HG03025 (cell line): ENCODE measurements around the gene FLVCR1.
"Not testable (repeated sequence)": the region's sequence is repeated elsewhere in the genome, so short reads cannot be mapped to it uniquely, and the experiment has no call there.

Experiments used
- ATAC-seq: cut with Tn5 transposase; IDR thresholded peaks from one replicate; pipeline ENCODE4 v1.9.1; 2021; ENCODE audit warnings: mild to moderate bottlenecking, moderate library complexity; ENCODE audit not compliant: unreplicated experiment, low FRiP score

Gene FLVCR1

DNA sequence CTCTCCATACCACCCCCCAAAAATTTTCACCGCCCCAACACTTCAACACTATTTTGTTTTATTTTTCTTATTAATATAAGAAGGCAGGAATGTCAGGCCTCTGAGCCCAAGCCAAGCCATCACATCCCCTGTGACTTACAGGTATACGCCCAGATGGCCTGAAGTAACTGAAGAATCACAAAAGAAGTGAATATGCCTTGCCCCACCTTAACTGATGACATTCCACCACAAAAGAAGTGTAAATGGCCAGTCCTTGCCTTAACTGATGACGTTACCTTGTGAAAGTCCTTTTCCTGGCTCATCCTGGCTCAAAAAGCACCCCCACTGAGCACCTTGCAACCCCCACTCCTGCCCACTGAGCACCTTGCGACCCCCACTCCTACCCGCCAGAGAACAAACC lies 56.0 kb downstream of the FLVCR1 start:
- not testable (repeated sequence) for ATAC-seq

DNA sequence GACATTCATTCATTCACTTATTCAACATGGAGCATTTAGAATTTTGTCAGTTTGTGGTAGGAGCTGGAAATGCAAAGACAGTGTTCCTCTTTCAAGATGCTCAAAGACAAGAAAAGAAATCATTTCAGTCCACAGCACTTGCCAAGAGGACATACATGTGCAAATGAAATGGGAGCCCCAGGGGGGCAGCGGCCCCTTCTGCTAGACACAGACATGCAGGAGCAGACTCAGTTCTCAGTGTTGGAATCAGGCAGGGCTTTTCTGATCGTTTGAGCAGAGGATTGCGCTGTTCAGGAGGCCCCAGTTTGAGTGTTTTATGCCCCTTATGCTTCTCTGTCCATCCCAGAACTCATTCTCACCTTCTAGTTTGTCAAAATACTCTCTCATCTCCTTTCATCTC lies 56.7 kb downstream of the FLVCR1 start:
- no peak for ATAC-seq

DNA sequence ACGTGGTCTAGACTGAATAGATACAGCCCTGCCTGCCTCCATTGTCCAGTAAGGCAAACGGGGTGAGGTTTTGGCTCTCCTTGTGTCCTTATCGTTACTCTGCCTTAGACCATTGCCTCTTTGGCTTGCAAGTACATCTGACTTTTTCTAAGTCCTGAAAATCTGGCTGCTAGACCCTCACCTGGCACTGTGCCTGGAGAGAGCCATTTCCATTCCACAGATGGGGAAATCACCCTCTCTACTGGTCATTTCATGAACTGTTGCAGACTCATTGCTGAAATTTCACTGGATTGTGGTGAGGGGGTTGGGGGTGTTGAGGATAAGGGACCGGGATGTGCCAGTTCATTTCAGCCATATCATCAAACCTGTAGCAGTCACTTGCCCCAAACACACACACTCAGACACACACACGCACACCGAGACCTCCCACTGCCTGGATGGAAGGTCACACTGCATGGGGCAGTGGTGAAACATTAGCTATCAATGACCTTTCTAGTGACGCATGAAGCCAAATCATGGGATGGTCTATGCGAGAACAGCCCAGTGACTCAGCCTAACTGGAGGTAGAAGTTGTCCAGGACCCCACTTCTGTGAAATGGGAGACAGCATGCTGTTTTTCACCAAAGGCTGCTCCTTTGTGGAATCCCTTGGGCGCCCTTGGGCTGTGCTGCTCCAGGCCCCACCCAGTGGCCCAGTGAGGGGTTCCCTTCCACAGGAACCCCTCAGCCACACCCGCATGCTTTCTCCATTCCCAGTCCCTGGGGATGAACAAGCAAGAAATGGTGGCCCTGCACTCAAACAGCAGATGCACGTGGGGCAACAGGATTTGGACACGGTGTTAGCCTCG lies 57.4 kb downstream of the FLVCR1 start:
- ATAC-seq: no peak

DNA sequence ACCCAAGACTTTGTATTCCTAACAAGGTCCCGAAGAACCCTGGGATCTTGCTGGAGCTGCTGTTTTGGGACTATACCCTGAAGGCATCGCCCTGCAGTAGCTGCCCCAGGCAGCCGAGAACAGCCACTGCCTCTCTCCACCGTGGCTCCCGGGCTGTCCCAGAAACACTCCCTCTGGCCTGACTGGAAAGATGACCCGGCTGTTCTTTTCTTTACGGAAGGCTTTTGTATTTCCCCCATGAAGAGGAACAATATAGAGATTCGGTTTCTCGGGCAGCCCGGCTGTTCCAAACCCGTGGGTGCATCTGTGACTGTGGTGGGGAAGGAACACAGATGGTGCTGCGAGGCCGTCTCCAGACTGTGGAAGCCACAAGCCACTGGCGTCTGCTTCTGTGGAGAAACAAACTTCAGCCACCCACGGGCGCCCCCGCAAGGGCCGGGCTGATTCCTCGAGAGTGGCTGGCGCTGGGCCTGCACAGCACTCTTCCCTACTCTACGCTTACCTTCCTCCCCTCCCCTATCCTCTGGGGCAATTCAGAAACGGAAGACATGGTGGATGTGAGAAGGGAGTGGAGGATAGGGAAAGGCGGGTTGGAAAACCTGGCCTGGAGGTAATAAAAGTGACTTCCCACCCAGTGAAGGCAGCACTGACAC lies 58.5 kb downstream of the FLVCR1 start:
- ATAC-seq: no peak

DNA sequence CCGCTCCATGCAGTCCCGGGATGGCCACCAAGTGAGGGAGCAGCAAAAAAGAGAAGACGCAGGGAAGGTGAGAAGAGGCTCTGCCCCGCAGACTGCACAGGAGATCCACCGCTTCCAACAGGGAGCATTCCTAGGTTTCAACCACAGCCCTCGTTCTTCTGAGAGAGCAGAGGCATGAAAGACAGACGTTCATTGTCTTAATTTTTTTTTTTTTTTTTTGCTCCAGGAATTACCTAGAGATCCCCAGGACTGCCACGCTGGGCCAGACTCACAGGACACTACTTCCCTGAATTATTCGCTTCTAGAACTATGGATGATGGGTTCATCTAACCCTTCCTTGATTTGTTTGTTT lies 59.0 kb downstream of the FLVCR1 start:
- no peak for ATAC-seq

DNA sequence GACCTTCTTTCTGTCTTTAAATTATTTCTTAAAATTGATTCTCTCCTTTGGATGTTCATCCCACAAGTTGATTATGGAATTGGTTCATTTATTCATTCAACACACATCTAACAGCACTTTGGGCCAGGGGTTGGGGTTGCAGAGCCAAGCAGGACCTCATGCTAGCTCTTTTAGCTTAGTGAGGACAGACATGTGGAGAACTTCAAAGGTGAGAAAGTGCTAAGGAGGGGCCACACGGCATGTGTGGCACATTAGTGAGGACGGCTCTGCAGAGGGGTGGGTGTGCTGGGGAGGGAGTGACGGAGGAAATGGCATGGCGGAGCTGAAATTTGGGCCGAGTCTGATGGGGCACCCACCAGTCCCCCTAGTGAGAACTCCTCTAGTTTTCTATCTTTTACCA lies 59.8 kb downstream of the FLVCR1 start:
- no peak for ATAC-seq

DNA sequence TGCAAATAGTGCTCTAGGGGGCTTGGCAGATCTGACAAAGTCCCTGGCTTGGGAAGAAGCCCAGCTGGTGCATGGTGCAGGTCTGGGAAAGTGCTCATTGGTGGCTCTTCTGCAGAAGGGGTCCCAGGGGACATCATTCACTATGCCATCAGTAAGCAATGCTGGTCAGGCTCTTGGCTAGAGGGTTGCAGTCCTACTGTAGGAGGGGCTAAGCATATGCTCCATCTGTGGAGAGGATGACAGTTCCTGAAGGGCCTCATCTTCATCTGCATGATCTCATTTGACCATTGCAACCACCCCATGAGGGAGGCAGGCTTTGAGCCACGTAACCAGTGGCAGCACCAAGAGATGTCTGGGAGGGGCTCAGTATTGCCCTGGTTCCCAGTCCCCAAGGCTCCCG lies 60.7 kb downstream of the FLVCR1 start:
- no peak for ATAC-seq

DNA sequence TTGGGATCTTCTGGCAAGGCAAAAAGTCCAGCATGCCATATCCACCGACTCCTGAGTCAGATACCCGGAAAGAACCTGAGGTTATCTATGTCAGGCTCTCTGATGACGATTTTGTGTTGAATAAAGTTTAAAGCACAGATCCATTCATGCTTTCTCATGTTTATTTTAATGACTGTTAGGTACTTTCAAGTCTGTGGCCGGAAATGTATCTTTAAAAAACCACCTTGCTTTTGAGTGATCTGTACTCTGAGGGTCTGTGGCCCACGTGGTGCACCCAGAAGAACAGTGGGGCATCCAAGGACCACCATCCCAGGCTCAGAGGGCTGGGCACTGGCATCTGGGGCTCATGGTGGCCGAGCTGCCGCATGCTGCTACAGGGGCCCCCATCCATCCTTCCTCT lies 62.2 kb downstream of the FLVCR1 start:
- no peak for ATAC-seq

DNA sequence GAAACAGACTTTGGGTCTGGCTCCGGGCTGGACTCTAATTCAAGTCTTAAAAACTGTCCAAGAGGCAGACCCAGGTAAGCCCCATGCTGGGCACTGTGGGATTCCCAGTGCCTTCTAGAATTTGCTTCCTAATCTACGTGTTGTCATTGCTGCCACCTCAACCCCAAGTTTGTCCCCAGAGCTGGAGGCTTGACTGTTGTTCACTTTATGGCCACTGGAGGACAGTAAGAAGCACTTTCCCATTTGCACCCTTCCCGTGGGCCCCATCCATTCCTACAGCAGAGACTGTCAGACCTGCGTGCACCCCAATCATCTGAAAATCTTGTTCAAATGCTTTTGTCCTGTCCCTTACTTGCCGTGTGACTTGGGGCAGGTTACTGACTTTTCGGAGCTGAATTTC lies 62.8 kb downstream of the FLVCR1 start:
- no peak for ATAC-seq

DNA sequence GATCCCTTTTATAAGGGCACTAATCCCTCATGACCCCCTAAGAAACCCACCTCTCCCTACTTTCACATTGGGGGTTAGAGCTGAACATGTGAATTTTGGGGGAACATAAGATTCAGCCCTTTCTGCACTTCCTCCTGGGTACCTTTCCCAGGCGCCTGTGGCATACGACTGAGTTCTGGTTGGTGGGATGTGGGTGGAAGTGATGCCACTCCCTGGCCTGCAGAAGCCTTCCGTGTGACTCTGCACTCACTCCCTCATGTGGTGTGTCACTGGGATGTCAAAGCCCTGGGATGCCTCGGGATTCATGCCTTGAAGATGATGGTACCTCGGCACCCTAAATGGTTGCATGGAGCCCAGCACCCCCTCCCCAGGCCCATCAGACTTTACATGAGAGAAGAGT lies 63.9 kb downstream of the FLVCR1 start:
- ATAC-seq: no peak

DNA sequence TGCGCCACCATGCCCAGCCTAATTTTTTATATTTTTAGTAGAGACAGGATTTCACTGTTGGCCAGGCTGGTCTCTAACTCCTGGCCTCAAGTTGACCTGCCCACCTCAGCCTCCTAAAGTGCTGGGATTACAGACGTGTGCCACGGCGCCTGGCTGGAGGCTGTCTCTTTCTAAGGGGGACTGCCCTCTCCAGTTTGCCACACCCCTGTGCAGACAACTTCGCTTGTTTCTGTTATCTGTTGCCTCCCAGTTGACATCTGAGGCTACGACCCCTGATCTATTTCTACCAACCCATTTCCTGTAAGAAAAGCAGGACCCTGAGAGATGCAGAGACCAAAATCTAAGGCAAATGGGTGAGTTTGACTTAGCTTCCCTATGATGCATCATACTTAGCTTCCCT lies 68.3 kb downstream of the FLVCR1 start:
- no peak for ATAC-seq

DNA sequence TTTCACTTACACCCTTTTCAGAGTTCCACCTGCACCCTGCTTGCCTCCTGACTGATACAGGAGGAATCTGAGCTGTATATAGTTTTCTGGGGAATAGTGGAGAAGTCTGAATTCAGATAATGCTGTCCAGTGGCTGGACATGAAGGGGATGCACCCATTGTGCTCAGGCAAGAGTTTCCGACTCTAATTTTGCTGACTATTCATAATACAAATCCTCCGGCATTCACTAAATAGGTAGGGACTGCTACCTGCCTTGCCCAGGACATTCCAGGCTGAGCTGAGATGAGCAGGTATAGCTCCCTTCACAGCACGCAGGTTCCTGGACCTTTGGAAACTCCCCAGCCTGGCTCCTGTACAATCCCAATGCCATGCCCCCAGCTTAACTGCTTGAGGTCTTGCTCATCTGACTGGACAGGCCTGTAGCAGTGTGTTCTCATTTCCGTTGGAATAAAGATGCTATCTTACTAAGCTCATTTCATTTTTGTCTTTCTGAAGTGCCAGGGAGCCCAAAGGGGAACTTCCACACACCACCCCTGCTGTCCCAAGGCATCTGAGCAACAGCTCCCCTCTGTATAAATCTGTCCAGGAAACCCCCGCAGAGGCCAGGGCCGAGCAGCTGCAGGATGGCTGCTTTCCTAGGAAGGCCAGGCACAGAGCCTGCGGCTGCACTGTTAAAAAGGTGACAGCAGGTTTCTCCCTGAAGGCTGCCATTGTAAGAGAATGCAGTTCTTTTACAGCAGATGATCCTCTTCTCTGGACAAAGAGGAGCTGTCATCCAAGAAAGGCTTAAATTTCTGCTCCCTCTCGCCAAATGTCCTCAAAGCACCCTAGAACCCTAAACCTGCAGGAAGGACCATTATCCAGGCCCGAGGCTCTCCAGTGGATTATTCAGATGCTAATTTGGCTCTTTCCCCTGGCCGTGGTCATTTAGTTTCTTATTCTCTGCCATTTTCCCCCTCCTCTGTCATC lies 70.5 kb downstream of the FLVCR1 start:
- ATAC-seq: no peak

DNA sequence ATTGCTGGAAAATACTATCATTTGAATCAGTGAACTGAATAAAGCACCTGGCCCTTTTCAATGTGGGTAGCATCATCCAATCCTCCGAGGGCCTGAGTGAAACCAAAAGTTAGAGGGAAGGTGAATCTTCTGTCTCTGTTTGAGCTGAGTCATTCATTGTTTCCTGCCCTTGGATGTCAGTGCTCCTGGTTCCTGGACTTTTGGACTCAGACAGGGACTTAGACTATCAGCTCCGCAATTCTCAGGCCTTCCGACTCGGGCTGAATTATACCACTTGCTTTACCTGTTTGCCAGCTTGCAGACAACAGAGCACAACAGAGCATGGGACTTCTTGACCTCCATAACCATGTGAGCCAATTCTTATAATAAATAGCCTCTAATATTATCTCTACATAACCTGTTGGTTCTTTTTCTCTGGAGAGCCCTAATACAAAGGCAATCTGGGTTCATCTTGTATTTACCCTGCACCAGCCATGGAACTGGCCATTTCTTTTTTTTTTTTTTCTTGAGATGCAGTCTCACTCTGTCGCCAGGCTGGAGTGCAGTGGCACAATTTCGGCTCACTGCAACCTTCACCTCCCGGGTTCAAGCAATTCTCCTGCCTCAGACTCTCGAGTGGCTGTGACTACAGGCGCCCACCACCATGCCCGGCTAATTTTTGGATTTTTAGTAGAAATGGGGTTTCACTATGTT lies 73.1 kb downstream of the FLVCR1 start:
- ATAC-seq: no peak

DNA sequence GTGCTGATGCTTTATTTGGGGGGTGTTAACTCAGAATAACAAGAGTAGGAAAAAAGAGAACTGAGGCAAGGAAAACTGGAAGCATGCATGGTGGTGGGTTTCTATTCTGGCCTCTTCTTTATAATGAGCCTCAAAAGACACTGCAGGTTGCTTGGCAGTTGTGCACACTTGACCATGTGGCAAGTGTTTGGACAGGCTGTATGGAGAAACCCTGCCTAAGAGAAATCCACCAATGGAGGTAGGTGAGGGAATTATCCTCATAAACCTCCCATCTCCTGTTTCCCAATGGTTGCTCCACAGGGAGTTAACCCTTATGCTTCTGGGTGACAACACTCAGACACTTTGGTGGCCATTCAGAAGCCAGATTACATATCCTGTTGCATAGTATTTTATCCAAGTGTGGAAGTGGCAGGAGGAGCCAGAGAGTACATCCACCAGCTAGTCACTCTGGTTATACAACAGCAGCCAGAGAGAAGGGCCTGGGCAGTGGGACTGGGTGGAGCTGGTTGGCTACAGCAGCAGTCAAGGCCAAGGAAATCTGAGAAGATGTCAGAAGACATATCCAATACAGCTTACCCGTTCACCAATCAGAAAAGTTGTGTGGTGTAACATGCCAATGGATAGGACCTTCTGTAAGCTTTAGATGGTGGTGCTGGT lies 75.9 kb downstream of the FLVCR1 start:
- ATAC-seq: no peak

DNA sequence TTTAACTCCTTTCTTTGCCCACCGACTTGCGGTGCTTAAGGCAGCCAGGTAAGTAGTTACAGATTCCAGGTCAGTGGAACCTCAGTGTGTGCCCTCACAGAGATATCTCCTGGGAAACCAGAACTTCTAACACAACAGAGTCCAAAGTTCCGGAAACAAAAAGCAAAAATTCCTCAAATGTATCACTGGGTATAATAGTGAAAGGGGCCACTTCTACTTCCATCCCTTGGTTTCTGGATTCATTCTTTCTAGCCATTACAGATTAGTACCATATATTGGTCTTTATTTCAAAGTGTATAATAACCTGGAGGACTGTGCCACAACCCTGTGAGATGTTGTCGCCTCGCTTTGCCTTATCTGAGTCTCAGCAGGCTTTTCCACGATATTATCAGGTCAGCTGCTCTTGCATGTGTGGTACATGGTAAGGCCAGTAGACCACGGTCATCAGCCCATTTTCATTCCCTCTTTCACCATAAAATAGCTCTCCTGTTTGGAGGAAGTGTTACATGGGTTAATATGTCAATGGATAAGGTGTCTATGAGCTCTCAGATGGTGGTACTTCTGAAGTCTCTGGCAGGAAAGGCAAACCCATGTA lies 77.4 kb downstream of the FLVCR1 start:
- ATAC-seq: no peak

DNA sequence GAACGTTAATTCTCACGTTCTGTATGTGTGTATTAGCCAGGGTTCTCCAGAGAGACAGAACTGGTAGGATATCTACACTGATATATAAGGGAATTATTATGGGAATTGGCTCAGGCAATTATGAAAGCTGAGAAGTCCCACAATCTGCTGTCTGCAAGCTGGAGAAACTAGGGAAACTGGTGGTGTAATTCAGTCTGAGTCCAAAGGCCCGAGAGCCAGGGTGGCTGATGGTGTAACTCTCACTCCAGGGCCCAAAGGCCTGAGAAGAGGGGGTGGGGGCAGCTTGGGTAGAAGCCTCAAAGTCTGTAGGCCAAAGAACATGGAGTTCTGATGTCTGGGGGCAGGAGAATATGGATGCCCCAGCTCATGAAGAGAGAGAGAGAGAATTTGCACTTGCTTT lies 79.0 kb downstream of the FLVCR1 start:
- no peak for ATAC-seq

DNA sequence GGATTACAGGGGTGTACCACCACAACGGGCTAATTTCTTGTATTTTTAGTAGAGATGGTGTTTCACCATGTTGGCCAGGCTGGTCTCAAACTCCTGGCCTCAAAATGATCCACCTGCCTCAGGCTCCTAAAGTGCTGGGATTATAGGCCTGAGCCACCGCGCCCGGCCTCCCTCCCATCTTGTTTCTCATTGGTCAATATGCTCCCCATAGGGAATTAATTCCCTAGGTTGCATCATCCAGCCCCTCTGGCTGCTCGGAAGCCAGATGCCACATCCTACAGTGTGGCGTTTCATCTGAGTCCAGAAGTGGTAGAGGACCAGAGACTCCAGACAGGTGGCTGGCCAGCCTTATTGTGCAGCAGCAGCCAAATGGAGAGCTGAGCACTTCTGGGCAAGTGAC lies 80.8 kb downstream of the FLVCR1 start:
- ATAC-seq: no peak

DNA sequence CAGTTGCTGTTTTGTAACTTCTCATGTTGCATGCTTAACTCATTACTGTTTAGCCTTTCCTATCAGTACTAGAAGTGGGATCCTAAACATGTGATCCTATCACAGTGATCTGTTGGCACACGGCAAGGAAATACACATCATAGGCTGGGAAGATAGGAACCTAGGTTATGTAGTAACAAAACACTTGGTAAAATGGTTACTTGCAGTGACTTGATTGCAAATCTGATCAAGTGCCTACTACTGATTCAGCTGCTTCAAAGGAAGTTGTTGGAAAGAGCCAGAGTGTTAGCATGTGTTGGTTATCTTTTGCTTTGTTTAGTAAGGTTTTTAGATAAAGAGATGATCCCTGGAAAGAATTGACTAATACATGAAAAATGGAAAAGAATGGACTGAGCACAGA lies 83.4 kb downstream of the FLVCR1 start:
- no peak for ATAC-seq

DNA sequence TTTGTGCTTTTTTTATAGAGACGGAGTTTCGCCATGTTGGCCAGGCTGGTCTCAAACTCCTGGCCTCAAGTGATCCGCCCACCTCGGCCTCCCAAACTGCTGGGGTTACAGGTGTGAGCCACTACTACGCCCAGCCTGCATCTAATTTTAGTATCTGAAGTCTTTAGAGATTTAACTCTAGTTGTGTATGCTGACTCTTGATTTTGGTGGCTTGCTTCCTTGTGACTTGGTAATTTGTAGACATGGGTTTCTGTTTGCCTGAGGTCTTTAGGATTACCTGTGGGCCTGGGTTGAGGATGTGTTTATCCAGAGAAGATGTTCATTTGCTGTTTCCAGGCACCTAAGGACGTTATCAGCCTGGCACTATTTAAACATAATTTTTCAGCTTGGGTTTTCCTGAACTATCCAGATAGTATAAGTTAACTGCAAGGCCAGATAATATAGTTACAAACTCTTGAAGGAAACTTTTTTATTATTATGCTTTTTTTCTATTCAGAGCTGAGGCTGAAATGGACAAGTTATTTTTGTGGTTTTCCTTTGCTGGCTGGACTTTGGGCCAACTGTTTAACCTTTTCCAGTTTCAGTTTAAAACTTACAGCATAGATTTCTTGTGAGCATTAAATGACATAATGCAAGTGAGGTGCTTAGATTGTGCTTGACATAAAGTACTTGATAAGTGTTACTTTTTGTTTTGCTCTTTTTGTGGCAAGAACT lies 84.8 kb downstream of the FLVCR1 start:
- no peak for ATAC-seq
